GM23338 (cell line): Measurements from ENCODE around the gene GLS. TPM values are rescaled to one million over a fixed set of nuclear protein-coding genes. Genes with fewer than 3 reads are reported as not detected.

Experiments used
- ATAC-seq: fragments of 200-7000 bp; cut with Tn5 transposase; 3 replicates; pipeline ENCODE4 v1.9.1; 2020
- DNase-seq: peaks from one replicate; pipeline ENCODE4 v3.0.0-alpha.2; 2015; ENCODE audit warnings: low spot score
- H2AFZ ChIP-seq: fragments of 200-600 bp; sonication (generic); 2 replicates; pipeline ENCODE4 v1.8.0; 2016; ENCODE audit warnings: antibody characterized with exemption, mild to moderate bottlenecking, moderate library complexity
- H3F3A ChIP-seq: fragments of 200-600 bp; sonication (generic); replicated peaks from 2 replicates; pipeline ENCODE4 v1.8.0; 2017; ENCODE audit warnings: antibody characterized with exemption, mixed run types, low read depth
- H3K27ac ChIP-seq: fragments of 200-600 bp; sonication (generic); 2 replicates; pipeline ENCODE4 v1.6.1; 2016; ENCODE audit warnings: low read depth
- H3K27me3 ChIP-seq: fragments of 200-600 bp; sonication (generic); 2 replicates; pipeline ENCODE4 v1.8.0; 2016; ENCODE audit warnings: mild to moderate bottlenecking, mixed run types, moderate library complexity; ENCODE audit not compliant: insufficient read depth
- H3K36me3 ChIP-seq: fragments of 200-600 bp; sonication (generic); 2 replicates; pipeline ENCODE4 v1.8.0; 2016; ENCODE audit warnings: mild to moderate bottlenecking; ENCODE audit not compliant: insufficient read depth
- H3K4me1 ChIP-seq: fragments of 200-600 bp; sonication (generic); 2 replicates; pipeline ENCODE4 v1.8.0; 2016; ENCODE audit warnings: mild to moderate bottlenecking, moderate library complexity; ENCODE audit not compliant: insufficient read depth
- H3K4me2 ChIP-seq: fragments of 200-600 bp; sonication (generic); 2 replicates; pipeline ENCODE4 v1.7.1; 2017; ENCODE audit warnings: mixed run types
- H3K4me3 ChIP-seq: fragments of 200-600 bp; sonication (generic); 2 replicates; pipeline ENCODE4 v1.6.1; 2016; ENCODE audit warnings: mixed run types
- H3K79me2 ChIP-seq: fragments of 200-600 bp; sonication (generic); replicated peaks from 2 replicates; pipeline ENCODE4 v1.8.0; 2017; ENCODE audit warnings: mild to moderate bottlenecking; ENCODE audit not compliant: insufficient read depth
- H3K9me2 ChIP-seq: fragments of 200-600 bp; sonication (generic); 2 replicates; pipeline ENCODE4 v1.8.0; 2017; ENCODE audit not compliant: insufficient read depth
- H4K20me1 ChIP-seq: fragments of 200-600 bp; sonication (generic); replicated peaks from 2 replicates; pipeline ENCODE4 v1.8.0; 2017; ENCODE audit warnings: mild to moderate bottlenecking; ENCODE audit not compliant: insufficient read depth
- H3K27ac Mint-ChIP-seq: 2 replicates; pipeline ENCODE4 v1.8.0; 2020; ENCODE audit warnings: inconsistent platforms, mild to moderate bottlenecking, moderate library complexity, mixed read lengths
- H3K27me3 Mint-ChIP-seq: 3 replicates; pipeline ENCODE4 v1.8.0; 2022; ENCODE audit warnings: low read depth, mild to moderate bottlenecking, moderate library complexity, mixed read lengths, inconsistent platforms; ENCODE audit not compliant: insufficient read depth, poor library complexity
- H3K36me3 Mint-ChIP-seq: 3 replicates; pipeline ENCODE4 v1.8.0; 2021; ENCODE audit warnings: low read depth, mild to moderate bottlenecking, inconsistent platforms, moderate library complexity, mixed read lengths
- H3K4me1 Mint-ChIP-seq: 3 replicates; pipeline ENCODE4 v1.8.0; 2020; ENCODE audit warnings: mild to moderate bottlenecking, inconsistent platforms, mixed read lengths
- H3K4me3 Mint-ChIP-seq: 3 replicates; pipeline ENCODE4 v1.8.0; 2021; ENCODE audit warnings: moderate library complexity, mild to moderate bottlenecking, inconsistent platforms, mixed read lengths
- H3K9me3 Mint-ChIP-seq: 3 replicates; pipeline ENCODE4 v1.8.0; 2020; ENCODE audit warnings: moderate library complexity, mild to moderate bottlenecking, inconsistent platforms, mixed read lengths
- CREB1 ChIP-seq: fragments of 250-450 bp; sonication (Bioruptor Pico); IDR thresholded peaks from 2 replicates; pipeline ENCODE4 v1.5.0; 2020; ENCODE audit warnings: low read depth, mild to moderate bottlenecking, moderate library complexity
- CTCF ChIP-seq, 2 experiments: fragments of 200-600 bp in 1 of 2; sonication (generic) in 1 of 2; conservative IDR thresholded peaks; 2 replicates each; pipeline versions ENCODE4 v1.5.1 to v1.6.1; 2016 to 2017; ENCODE audit warnings: antibody characterized with exemption in 2 of 2, low read depth in 2 of 2, mild to moderate bottlenecking in 2 of 2, moderate library complexity in 1 of 2
- EZH2 ChIP-seq: fragments of 200-600 bp; sonication (generic); IDR thresholded peaks from one replicate; pipeline ENCODE4 v1.8.0; 2017; ENCODE audit warnings: antibody characterized with exemption, mild to moderate bottlenecking, low read depth; ENCODE audit not compliant: unreplicated experiment
- EZH2phosphoT487 ChIP-seq: fragments of 200-600 bp; sonication (generic); IDR thresholded peaks from one replicate; pipeline ENCODE4 v1.8.1; 2018; ENCODE audit warnings: antibody characterized with exemption; ENCODE audit not compliant: unreplicated experiment
- NANOG ChIP-seq: IDR thresholded peaks from 2 replicates; pipeline ENCODE4 v1.6.1; 2016; ENCODE audit warnings: antibody characterized with exemption, borderline replicate concordance
- POLR2AphosphoS5 ChIP-seq: IDR thresholded peaks from 2 replicates; pipeline ENCODE4 v1.6.1; 2016; ENCODE audit warnings: antibody characterized with exemption, low read depth
- STAT1 ChIP-seq: IDR thresholded peaks from one replicate; pipeline ENCODE4 v1.6.1; 2016; ENCODE audit warnings: antibody characterized with exemption; ENCODE audit not compliant: unreplicated experiment
- ZNF114 ChIP-seq: fragments of 250-450 bp; sonication (Bioruptor Pico); IDR thresholded peaks from 2 replicates; pipeline ENCODE4 v1.5.0; 2020; ENCODE audit warnings: mild to moderate bottlenecking, moderate library complexity
- ZNF462 ChIP-seq: fragments of 250-450 bp; sonication (Bioruptor Pico); IDR thresholded peaks from 2 replicates; pipeline ENCODE4 v1.5.0; 2020; ENCODE audit warnings: mild to moderate bottlenecking, moderate library complexity
- polyA plus RNA-seq: library from polyadenylated mRNA; unstranded; fragments of >200 nt; fragmentation: Nextera tagmentation; extraction: Ambion mirVana; gene quantifications from 2 replicates; pipeline ENCODE4 v1.2.1, GENCODE V29; 2016
- total RNA-seq: library from RNA; depleted of rRNA; stranded (reverse); fragments of >200 nt; shearing (Covaris generic); gene quantifications from 2 replicates; pipeline ENCODE4 v1.2.3, GENCODE V29; 2014

Gene GLS
- total and polyA plus RNA-seq, 2 experiments from 2014 or later: 38.1 to 172 TPM

GRCh38 chr2:190950566-190950991, 70.0 kb downstream of the GLS start (continued):
- no peak for TF ChIP-seq ZNF462
- TF ChIP-seq EZH2: no peak
- no peak for TF ChIP-seq NANOG
- no peak for TF ChIP-seq CTCF (conservative IDR thresholded peaks at IDR 0.05; ENCODE audit: low read depth in 2 of 2)

DNA sequence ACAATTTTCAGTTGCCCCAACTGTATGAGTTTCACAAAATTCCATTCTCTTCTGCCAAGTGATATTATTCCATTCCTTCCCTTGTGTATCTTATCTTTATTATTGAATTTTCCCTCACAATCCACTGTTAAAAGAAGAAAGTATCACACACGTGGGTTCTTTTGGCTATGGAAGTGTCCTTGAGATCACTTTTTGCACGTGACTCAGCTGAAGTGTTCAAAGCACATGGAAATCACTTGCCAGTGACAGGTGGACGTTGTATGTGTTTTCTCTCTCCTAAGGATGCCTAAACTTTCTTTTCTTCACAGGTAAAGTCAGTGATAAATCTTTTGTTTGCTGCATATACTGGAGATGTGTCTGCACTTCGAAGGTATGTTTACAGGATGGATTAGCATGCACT, 72.6 kb downstream of the GLS start:
- Mint-ChIP-seq H3K9me3 (peaks cover 16% of the 10 kb centered on the region), H3K27me3 (no peaks in the 10 kb centered on the region), H3K36me3 (peaks cover 5% of the 10 kb centered on the region; the same call in 1 of the 3 replicates), H3K4me1 (no peaks in the 10 kb centered on the region), H3K4me3 (no peak overlapping the region), H3K27ac (no peak overlapping the region)
- no peak overlapping the region for H3K27ac ChIP-seq
- H3K36me3 ChIP-seq: no peaks in the 10 kb centered on the region
- DNase-seq: no peak
- no peaks in the 10 kb centered on the region for H3K4me1 ChIP-seq
- H3K79me2 ChIP-seq: no peaks in the 10 kb centered on the region
- no peak for ATAC-seq
- H3K27me3 ChIP-seq: no peaks in the 10 kb centered on the region
- H3K4me2 ChIP-seq: no peak overlapping the region
- H2AFZ ChIP-seq: no peak overlapping the region
- H4K20me1 ChIP-seq: no peaks in the 10 kb centered on the region
- no peaks in the 10 kb centered on the region for H3F3A ChIP-seq
- H3K4me3 ChIP-seq: no peak overlapping the region
- no peaks in the 10 kb centered on the region for H3K9me2 ChIP-seq
- TF ChIP-seq STAT1 (no peak), ZNF114 (no peak), POLR2AphosphoS5 (no peak), EZH2phosphoT487 (no peak), CREB1 (no peak), ZNF462 (no peak)
